NCI-H2107 treated with DMSO at 0.1 percent for 48 hours (cell line): Measurements from ENCODE around the gene MKX.

ENCODE experiments used
- DNase-seq: peaks from one replicate; lab custom pipeline; 2025; ENCODE audit not compliant: unreplicated experiment; lab: John Stamatoyannopoulos, UW

Gene MKX

GRCh38 chr10:27655296-27655695 is 90.3 kb downstream of the MKX start:
- no peak for DNase-seq

GRCh38 chr10:27654284-27654683 is 91.3 kb downstream of the MKX start:
- DNase-seq: no peak

DNA sequence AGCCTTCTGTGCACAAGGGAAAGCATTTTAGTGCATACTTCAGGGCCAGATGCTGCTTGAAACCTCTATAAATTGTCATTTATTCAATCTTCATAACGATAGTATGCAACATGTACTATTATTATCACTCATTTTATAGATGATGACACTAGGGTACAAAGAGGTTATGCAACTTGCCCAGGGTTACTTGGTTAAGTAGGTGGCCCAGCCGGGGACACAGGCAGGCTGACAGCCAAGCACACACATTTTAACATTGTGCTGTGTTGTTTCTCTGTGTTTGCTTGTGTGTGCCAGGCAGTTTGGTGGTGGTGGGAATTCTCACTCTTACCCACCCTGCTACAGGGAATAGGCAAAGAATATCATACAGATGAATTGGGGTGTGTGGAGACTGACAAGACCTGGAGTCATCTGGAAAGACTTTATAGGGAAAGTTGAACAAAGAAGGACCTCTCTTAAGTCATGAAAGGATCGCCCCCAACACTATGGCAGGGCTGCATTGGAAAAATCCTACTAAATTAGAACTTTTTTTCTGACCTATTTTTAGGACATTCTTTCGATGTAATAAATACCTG is 98.9 kb downstream of the MKX start:
- no peak for DNase-seq

GRCh38 chr10:27646194-27646593 is 99.4 kb downstream of the MKX start:
- no peak for DNase-seq

DNA sequence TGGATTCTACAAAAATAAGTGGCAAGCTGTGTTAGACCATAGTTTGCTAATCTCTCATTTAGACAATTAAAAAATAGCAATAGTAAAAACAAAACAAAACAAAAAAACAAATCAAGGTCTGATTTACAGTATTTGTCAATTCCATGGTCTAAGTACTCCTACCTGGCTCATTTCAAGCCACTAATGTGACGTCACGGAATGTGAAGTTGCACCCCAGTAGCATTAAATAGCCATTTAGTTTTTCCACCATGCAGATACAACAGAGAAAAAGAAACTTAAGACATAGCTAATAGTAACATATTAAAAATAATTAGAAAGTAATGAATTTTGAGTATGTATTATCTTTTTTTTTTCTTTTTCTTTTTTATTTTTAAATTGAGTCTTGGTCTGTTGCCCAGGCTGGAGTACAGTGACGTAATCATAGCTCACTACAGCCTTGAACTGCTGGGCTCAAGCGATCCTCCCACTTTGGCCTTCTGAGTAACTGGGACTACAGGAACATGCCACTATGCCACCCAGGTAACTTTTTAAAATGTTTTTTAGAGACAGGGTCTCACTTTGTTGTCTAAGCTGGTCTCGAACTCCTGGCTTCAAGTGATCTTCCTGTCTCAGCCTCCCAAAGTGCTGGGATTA is 101.2 kb downstream of the MKX start:
- DNase-seq: no peak

DNA sequence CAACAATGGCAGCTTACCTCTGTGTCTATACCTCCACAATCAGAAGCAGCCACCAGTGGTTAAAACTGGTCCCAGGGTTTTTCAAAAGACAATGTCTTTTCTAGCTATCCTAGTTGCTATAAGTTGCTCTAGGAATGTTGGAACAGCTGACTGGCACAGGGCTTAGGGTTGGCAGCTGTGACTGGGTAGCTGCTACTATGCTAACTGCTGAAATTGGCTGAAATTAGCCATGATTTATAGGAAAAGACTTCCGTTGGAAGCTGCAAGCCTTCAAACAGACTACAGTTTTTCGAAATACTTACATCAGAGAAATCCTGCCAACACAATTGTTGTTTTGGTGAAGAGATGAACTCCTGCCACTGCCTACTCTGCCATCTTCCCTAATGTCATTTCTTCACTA is 102.3 kb downstream of the MKX start:
- DNase-seq: no peak

- no peak for DNase-seq
Observed at GRCh38 chr10:27642023-27642589, 103.5 kb downstream of the MKX start.

DNA sequence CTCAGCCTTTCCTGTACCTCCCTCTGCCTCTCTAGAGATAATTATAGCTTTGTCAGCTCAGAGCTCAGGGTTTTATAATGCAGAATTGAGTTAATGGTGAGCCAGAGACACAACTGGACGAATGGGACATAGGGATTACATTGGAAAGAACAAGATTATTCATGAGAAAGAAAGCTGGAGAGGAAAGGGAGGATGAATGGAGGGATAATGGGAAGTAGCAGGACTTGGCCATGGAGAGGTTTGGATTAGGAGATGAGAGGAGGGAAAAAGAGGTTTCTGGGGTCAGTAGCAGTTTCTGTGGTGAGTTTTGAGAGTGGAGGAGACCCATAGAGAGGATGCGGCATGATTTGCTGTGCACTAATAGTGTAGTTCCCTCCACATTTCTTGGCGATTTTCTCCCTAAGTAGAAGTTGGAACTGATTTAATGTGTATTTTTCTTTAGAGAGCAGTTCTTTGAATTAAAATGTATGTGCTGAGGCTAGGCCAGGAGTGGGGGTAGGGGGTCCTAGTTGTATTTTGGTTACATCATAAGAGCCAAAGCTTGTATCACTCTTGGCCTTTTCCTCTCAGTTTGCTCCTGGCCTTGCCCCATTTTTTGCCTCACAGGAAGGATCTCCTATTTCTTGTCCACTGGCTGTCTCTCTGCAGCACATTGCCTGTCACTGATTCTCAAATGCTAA is 107.4 kb downstream of the MKX start:
- no peak for DNase-seq

GRCh38 chr10:27637601-27638000 is 108.0 kb downstream of the MKX start:
- DNase-seq: no peak

DNA sequence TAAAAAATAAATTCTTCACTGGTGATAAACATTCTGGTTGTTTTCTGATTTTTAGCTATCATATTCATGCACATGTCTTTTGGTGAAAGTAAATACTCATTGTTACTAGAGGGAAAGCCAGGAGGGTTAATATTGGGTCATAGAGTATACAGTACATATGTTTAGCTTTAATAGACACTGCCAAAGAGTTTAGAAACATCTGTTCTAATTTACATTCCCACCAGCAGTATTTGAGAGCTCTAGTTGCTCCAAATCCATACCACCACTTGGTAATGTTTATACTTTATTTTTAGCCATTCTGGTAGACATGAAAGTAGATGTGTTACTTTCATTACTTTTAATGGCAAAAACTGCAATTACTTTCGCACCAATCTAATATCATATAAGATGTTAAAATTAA is 108.8 kb downstream of the MKX start:
- no peak for DNase-seq

- no peak for DNase-seq
Observed at GRCh38 chr10:27635699-27636270, 109.8 kb downstream of the MKX start.

- no peak for DNase-seq
Observed at GRCh38 chr10:27635290-27635689, 110.3 kb downstream of the MKX start.

- no peak for DNase-seq
Observed at GRCh38 chr10:27628621-27629020, 117.0 kb downstream of the MKX start.

GRCh38 chr10:27626890-27627289 is 118.7 kb downstream of the MKX start:
- no peak for DNase-seq

DNA sequence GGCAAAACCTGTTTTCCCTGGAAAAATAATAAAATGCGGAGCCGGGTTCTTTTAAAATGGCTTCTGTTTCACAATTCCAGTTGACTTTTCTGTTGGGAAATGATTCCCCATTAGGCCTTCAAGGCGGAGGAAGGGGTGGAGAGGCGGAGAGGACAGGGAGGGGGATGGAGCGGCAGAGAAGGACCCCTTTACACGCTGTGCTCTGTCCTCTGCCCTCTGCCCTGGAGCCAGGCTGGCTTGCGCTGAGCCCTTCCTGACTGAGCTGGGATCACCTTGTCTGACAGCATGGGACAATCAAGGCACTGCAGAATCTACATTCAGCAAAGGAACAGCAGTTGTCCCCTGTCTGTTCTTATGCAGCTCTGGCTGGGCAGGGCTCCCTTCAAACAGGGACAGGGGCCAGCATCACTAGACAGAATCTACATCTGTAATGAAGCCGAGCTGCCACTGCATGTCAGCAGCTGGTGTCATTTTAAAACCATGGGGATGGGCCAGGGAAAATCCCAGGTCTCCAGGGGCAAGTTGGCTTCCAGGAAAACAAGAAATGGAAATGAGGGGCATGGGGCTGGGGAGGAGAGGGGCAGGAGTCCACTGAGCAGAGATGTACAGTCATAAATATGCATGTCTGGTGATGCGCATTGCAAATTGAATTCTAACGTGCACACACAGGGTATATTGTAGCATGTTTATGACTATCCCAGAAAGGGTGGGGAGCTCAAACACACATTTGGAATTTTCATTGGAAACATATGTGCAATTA is 120.0 kb downstream of the MKX start:
- no peak for DNase-seq

DNA sequence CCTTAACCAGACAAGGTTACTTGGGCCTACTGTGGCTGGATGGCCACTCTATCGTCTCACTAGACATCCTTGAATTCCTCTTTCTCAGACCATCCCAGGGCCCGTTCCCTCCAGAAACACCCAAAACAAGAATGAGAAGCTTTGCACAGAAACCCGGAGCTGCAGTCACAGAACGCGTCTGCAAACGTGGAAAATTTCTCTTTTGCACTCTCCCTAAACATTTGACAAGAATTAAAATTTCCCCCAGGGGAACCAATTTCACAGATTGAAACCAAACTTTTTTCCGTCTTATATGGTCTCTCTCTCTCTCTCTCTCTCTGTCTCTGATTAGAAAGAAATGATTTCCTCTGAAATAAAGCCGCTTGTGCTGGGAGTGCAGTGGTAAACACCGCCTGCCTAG is 120.7 kb downstream of the MKX start:
- DNase-seq: no peak
